C4-2B (cell line): ENCODE measurements around the gene FHOD1.

Experiments
- ZFX ChIP-seq: fragments of 450-650 bp; IDR thresholded peaks from 2 replicates; pipeline ENCODE4 v1.6.1; 2017
- TF ChIP-seq, protein P1 (sequence below): fragments of 450-650 bp; conservative IDR thresholded peaks from 2 replicates; pipeline ENCODE4 v1.5.1; 2017; ENCODE audit warnings: mild to moderate bottlenecking

DNA sequence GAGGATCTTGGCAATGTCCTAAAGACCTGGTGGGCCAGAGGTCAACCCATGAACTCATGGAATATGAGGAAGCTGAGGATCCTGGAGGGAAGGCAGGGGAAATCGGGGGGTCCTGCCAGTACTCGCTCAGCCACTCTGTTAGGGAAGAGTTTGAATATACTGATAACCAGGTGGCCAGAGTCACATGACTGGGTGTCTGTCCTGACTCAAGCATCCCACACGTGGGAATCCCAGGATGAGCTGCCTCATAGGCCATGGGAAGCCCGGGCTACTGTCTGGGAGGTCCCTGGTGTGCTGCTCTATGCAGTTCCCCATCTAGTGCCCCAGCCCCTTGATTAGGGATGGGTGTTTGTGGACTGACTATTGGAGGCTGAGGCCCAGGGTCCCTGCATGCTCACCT lies 59.0 kb downstream of the FHOD1 start:
- TF ChIP-seq, protein P1, sequence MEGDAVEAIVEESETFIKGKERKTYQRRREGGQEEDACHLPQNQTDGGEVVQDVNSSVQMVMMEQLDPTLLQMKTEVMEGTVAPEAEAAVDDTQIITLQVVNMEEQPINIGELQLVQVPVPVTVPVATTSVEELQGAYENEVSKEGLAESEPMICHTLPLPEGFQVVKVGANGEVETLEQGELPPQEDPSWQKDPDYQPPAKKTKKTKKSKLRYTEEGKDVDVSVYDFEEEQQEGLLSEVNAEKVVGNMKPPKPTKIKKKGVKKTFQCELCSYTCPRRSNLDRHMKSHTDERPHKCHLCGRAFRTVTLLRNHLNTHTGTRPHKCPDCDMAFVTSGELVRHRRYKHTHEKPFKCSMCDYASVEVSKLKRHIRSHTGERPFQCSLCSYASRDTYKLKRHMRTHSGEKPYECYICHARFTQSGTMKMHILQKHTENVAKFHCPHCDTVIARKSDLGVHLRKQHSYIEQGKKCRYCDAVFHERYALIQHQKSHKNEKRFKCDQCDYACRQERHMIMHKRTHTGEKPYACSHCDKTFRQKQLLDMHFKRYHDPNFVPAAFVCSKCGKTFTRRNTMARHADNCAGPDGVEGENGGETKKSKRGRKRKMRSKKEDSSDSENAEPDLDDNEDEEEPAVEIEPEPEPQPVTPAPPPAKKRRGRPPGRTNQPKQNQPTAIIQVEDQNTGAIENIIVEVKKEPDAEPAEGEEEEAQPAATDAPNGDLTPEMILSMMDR, result no peak
- TF ChIP-seq ZFX, result no peak
